GM18861 (cell line): ENCODE measurements around the gene LIMS4.
"Not testable (repeated sequence)": the region's sequence is repeated elsewhere in the genome, so short reads cannot be mapped to it uniquely, and the experiment has no call there.

Experiments
- ATAC-seq: cut with Tn5 transposase; IDR thresholded peaks from one replicate; pipeline ENCODE4 v1.9.1; 2021; ENCODE audit not compliant: unreplicated experiment

The LIMS4 gene

DNA sequence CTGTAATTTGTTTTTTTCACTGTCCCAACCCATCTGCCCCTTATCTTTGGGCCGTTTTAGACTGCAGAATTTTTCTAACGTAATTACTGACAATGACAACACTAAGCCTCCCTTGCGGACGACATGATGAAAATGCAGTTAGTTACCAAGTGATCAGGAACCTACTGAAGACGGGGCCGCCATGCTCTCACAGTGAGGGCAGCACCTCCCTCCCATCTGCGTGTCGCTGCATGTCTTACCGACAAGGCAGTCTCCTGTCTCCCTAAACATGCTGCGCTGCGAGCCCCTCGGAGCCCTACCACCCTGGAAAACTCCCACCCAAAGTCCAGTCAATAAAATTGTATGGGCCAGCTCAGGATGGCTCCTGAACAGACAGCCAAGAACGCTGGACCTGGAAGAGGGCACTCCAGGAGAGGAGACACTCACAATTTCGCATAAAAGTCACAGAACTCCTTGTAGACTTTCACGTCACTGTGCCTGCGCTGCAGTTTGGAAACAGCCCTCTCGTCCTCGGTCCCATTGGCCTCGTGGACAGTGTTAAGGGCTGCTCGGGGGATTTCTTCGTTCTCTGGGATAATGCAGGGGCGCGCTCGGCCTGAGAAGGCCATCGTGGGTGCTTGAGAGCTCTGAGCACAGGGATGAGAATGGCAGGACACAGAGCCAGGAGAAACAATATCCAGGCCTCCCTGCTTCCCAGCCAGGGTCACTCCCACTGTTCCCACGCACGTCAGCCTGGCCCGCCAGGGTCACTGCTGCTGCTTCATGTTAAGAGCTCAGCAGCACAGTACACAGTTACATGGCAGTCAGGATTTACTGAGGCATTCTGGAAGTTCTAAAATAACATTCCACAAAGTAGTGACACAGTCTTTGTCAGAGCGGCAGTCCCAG, at the start of gene LIMS4:
Gene LIMS4 (minus strand): TSS at position 646 of the 888 bp plus-strand sequence. CDS start 38 bp downstream, at position 608.
- not testable (repeated sequence) for ATAC-seq

- peak; percentile 84 for ATAC-seq
Observed at GRCh38 chr2:110499755-110500377, 27.2 kb upstream of the LIMS4 start.

- not testable (repeated sequence) for ATAC-seq
Observed at GRCh38 chr2:110496027-110496426, 23.4 kb upstream of the LIMS4 start.

DNA sequence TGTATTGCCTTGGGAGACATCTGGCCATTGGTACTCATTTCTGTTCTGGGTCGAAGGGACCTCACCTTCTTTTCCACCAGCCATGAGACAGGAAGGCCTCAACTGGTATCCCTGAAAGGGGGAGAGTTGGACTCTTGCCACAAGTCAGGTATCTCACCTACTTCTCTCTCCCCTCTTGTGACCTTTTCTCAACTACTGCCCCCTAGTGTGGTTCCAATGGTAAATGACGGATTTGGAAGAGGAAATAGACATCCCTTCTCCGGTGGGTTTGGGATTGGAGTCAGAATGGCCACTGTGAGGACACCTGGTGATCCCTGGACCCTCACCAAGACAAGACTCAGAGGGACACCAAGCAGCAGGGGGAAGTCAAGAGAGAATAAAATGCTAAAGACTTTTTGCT, 21.9 kb upstream of the LIMS4 start:
- ATAC-seq = not testable (repeated sequence)

- ATAC-seq = not testable (repeated sequence)
Observed at GRCh38 chr2:110488991-110489390, 16.4 kb upstream of the LIMS4 start.

DNA sequence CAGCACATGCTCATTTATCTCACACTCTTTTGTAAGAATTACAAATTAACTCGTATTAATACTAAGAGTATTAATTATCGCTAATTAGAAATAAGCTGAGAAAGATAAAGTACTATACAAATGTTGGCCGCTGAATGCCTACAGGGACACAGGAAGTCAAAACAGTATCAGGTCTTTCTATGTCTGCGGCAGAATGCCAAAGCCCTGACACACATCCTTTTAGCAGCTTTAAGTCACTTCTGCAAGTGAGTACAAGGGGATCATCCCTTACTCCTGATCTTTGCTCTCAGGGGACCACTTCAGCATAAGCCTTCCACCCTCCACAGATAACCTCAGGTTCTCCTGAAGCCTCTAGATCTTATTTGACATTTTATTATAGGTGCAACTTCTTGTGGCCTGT, 10.1 kb upstream of the LIMS4 start:
- ATAC-seq = not testable (repeated sequence)

DNA sequence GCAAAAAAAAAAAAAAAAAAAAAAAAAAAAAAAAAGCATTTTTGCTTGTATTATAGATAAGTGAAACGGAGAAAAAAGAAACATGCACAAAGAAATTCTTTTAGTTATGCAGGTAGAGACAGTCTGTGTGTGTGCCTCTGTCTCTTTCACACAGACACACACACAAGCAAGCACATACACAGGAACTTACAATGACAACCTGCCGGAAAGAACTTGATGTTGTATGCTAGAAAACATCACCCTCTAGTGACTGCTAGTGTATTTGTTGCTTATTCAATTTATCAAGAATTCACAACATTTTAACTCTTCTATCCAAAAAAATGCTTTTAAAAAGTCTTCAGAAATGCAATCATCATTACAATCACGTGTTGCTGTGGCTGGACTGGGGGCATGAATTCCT, 8.6 kb upstream of the LIMS4 start:
- not testable (repeated sequence) for ATAC-seq

DNA sequence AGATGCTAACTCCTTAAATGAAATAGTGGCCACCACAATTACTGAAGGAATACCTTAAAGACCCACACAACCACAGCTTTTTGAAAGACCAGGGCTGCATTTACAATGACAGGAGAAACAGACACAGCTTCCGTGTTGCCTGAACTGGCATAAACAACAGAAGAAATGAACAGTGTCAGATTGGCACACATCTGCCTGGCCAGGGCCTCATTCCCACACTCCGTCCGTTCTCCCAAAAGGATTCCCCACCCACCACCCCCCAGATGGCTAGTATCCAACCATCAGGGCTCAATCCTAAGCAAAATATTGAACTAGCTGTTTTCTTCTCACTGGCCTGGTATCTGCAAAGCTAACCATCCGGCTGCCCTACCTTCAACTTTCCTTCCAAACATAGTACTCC, 7.5 kb upstream of the LIMS4 start:
- ATAC-seq = not testable (repeated sequence)

DNA sequence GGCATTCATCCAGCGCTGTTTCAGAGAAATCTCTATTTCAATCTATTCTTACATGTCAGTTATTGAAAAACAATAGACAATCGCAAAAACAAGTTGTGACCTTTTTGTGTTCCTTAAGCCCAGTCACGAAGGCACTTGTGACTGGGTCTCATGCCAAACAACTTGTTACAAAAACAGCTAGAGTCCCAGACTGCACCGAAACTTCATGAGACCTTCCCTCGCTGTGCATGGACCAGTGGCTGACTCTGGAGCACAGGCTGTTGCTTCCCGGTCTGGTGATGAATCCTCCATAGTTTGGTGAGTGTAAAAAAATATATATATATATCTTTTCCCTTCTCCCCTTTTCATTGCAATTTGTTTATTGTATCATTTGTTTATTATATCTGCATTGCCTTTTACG, 4.8 kb upstream of the LIMS4 start:
- not testable (repeated sequence) for ATAC-seq

- not testable (repeated sequence) for ATAC-seq
Observed at GRCh38 chr2:110476952-110477351, 4.3 kb upstream of the LIMS4 start.

- not testable (repeated sequence) for ATAC-seq
Observed at GRCh38 chr2:110475627-110476359, 3.2 kb upstream of the LIMS4 start.

GRCh38 chr2:110474898-110475297, 2.3 kb upstream of the LIMS4 start:
- ATAC-seq = peak; percentile 93

GRCh38 chr2:110473059-110473358, 393 bp upstream of the LIMS4 start:
- ATAC-seq = not testable (repeated sequence)

- not testable (repeated sequence) for ATAC-seq
Observed at GRCh38 chr2:110468921-110469320, 3.7 kb downstream of the LIMS4 start.

- ATAC-seq = peak; percentile 67
Observed at GRCh38 chr2:110465312-110465711, 7.3 kb downstream of the LIMS4 start.

DNA sequence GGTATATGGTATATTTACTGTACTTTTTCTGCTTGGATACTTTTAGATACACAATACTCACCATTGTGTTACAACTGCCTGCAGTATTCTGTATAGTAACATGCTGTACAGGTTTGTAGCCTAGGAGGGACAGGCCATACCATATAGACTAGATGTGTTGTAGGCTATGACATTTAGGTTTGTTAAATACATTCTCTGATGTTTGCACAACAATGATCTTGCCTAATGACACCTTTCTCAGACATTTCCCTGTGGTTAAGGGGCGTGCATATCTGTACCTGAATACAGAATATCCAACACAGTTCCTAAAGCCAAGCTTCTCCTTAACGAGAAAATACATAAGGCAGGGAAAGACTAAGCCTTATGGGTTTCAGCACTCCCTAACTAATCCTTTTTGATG, 10.2 kb downstream of the LIMS4 start:
- not testable (repeated sequence) for ATAC-seq

DNA sequence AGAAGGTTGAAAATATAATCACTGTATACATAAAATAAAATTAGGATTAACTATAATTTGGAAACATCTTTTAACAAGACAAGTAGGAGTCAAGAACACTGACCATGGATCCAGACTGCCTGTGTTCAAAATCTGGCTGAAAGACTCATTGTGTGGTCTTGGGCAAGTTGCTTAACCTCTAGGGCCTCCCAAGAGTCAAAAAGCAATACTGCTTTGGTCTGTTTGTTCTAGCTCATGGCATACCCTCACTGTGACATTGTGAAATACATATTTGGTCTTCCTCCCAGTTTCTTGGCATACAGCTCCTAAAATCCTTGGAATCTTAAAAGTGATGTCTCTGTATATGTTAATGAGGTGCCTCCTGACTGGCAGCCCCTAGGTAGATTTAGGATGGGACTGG, 12.3 kb downstream of the LIMS4 start:
- ATAC-seq = not testable (repeated sequence)

DNA sequence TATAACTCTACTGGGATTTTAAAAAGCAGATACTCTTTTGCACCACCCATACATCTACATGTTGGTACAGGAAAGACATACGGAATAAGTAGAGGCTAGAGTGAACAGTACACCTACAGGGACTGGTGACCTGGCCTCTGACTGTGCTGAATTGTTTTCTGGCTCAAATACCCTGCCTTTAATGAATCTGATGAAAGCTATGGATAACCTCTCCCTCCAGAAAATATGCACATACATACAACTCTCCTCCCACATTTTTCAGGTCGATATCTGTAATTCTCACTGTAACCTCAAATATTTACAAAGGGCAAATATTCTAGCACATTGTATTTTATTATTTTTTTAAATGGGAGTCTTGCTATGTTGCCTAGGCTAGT, 15.4 kb downstream of the LIMS4 start:
- ATAC-seq = not testable (repeated sequence)

GRCh38 chr2:110456291-110457213, 16.1 kb downstream of the LIMS4 start:
- not testable (repeated sequence) for ATAC-seq

DNA sequence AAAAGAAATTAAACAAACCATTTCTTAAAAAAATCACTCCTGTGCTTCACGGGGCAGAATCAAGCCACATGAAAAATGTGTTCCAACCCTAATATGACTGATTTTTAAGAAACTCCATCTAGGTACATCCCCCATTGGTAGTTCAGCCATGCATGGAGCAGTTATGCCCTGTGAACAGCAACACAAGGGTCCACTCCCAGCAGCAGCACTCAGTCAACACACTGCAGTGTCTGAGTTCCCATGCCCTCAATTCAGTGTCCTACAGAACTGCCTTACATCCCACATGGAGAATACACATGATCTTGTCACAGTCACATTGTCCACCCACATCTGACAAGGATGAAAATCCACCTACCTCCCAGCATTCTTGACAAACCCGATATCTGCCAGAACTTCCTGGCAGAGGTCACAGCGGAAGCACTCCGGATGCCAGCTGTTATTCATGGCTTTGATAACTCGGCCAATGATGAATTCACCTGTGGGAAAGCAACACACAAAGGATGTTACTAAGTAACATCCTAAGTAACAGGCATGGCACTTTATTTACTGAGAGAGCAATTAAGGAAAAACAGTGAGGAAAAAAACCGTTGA, 17.4 kb downstream of the LIMS4 start:
- ATAC-seq = not testable (repeated sequence)
